Kidney capillary endothelial cell (primary cell): Measurements from ENCODE around the gene ABCB4.

Experiments
- DNase-seq: peaks from one replicate; pipeline ENCODE4 v3.0.0-alpha.2; 2018; ENCODE audit warnings: low spot score

ABCB4 gene

GRCh38 chr7:87420173-87420572, 55.3 kb downstream of the ABCB4 start:
- no peak for DNase-seq

GRCh38 chr7:87416682-87417587, 58.5 kb downstream of the ABCB4 start:
- peak; percentile 45 for DNase-seq

- DNase-seq: no peak
Observed at GRCh38 chr7:87414794-87415188, 60.7 kb downstream of the ABCB4 start.

GRCh38 chr7:87413951-87414793, 61.3 kb downstream of the ABCB4 start:
- no peak for DNase-seq

DNA sequence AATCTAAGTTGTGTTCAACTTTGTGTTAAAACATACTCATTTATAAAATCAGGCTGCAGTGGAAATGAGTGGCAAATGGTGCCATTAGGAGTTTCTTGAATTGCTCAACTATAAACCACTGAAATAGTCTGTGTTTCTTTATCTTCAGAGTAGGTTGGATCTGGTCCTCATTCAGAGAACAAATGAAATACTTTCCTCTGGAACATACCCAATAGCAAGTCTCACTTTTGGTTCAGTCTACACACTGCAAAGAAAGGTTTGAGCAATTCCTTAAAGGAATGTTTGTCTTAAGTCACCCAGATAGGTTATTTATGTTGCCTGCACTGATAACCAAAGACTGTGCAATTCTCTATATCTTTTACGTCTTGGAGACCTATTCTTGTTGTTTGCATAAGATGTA, 62.5 kb downstream of the ABCB4 start:
- DNase-seq: no peak

- DNase-seq: no peak
Observed at GRCh38 chr7:87411186-87411585, 64.3 kb downstream of the ABCB4 start.

DNA sequence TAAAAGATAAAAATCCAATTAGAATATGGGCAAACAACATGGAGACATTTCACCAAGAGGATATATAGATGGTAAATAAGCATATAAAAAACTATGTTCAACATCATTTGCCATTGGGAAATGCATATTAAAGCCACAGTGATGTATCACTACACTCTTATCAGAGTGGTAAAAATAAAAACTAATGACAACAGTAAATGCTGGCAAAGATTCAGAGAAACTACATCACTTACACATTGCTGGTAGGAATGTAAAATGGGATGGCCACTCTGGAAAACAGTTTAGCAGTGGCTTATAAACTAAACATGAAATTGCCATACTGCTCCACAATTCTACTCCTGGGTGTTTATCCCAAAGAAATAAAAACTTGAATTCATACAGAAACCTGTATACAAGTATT, 70.8 kb downstream of the ABCB4 start:
- no peak for DNase-seq

DNA sequence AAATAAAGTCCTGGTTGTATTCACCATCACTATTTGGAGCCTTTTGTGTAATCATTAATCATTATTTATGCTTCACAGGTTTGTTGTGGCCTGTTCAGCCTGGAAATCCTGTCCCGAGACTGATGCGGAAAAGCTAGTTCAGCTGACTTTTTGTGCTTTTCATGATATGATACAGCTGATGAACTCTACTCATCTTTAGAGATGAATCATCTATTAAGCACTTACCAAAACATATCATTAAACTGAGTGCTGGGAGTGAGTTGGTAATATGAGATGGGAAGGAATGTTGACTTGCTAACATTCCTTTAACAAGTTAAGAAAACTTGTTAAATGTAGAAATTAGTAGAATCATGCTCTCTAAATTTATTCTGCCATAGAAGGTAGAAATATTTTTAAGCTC, 77.0 kb downstream of the ABCB4 start:
- no peak for DNase-seq

- no peak for DNase-seq
Observed at GRCh38 chr7:87395442-87396020, 79.9 kb downstream of the ABCB4 start.

- DNase-seq: no peak
Observed at GRCh38 chr7:87391020-87391701, 84.3 kb downstream of the ABCB4 start.

GRCh38 chr7:87380905-87381304, 94.6 kb downstream of the ABCB4 start:
- no peak for DNase-seq

- DNase-seq: no peak
Observed at GRCh38 chr7:87375662-87376435, 99.6 kb downstream of the ABCB4 start.

DNA sequence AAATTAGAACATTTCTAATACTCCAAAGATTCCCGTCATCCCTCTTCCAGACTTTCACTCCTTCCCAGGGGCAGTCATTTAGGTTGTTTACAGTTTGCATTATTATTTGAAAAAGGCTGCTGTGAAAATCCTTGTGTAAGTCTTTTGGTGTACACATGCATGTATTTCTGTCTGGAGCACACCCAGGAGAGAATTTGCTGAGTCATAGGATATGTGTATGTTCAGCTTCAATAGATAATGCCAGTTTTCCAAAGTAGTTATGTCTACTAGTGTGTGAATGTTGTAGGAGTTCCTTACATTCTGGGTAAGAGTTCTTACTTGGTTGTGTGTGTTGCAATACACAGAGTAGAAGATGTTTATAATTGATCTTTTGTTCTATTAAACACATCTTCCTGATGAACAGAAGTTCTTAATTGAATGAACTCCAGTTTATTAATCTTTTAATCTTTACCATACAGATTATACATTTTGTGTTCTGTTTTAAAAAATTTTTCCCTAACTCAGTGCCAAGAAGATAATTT, 104.8 kb downstream of the ABCB4 start:
- DNase-seq: no peak

DNA sequence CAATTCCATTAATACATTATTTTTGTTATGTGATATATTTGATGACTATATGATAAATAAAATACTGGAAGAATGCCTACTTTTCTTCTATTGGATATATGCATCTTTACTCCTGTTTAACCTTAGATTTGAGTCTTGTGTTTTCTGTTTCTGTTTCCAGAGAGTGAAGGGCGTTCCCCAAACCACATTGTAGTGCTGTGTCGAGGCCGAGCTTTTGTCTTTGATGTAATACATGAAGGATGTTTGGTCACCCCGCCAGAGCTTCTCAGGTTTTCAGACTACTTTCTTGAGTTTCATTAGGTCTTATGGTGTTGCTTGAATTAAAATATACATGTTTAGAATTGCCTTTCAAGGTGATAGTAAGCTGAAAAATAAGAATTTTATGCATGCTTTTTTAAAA, 106.3 kb downstream of the ABCB4 start:
- DNase-seq: no peak

- DNase-seq: no peak
Observed at GRCh38 chr7:87364246-87364645, 111.2 kb downstream of the ABCB4 start.

DNA sequence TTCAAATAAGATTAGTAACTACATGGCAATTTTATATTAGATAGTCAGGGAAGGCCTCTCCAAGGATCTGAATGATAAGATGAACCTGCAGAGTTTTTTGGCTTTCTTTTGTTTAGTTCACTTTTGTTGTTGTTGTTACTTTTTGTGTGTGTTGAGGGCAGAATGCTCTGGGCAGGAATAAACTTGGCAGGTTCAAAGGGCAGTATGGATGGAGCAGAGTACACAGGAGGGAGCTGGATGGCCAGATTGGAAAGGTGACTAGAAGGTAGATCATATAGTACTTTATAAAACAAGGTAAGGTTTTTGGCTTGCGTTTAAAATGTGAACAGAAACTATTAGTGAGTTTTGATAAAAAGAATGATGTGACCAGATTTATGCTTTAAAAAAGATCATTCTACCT, 112.1 kb downstream of the ABCB4 start:
- DNase-seq: no peak

DNA sequence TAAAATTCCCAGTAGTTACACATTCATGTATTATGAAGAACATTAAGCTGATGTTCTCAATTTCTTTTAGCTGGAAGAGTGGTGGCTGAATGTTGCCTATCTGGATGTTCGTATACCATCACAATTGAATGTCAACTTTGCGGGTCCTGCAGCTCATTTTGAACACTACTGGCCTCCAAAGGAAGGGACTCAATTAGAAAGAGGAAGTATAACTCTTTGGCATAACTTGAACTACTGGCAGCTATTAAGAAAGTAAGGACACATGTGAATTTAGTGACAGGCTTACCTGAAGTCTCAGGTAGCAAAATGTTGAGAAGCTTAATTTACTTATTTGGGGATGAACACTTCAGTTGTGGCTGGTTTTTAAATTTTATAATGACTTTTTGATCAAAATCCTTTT, 114.2 kb downstream of the ABCB4 start:
- no peak for DNase-seq

DNA sequence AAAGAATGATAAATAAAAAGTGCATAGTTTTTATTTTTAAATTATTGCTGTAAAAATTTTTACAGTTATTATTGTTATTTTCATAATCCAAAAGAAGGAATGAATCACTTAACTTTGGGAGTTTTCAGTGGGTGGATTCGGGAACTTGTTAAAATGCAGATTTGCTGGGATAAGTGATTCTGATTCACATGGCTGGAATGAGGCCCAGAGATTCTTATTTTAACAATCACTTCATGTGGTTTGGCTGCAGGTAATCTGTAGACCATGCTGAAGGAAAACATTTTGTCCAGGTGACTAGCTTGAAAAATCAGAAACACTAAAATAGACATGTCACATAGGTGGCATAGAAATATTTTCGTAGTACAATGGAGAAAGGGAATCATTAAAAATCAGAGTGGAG, 116.1 kb downstream of the ABCB4 start:
- DNase-seq: no peak

DNA sequence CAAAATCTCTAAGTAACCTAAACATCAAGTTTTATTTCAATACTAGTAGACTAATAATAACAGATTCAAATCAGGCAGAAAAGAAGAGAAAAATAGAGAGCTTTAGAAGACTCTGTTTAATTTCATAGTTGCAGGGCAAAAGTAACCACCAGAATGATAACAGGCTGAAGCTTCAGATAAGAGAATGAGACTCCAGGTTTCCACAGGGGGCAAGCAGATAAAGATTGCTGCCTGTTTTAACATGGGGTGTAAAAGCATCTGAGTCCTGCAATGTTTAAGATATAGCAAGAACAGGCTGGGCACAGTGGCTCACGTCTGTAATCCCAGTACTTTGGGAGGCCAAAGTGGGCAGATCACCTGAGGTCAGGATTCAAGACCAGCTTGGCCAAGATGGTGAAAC, 119.0 kb downstream of the ABCB4 start:
- no peak for DNase-seq

- no peak for DNase-seq
Observed at GRCh38 chr7:87354749-87355148, 120.7 kb downstream of the ABCB4 start.
